Ishikawa (cell line): ENCODE data around the gene CAMKK1.

Source experiments
- CEBPB ChIP-seq: IDR thresholded peaks from 2 replicates; pipeline ENCODE4 v1.6.1; 2012
- EGR1 ChIP-seq: IDR thresholded peaks from 2 replicates; pipeline ENCODE4 v1.6.1; 2012
- EP300 ChIP-seq: IDR thresholded peaks from 2 replicates; pipeline ENCODE4 v1.6.1; 2012; ENCODE audit warnings: borderline replicate concordance
- FOXM1 ChIP-seq: IDR thresholded peaks from 2 replicates; pipeline ENCODE4 v1.6.1; 2012; ENCODE audit warnings: low read depth, borderline replicate concordance
- MAX ChIP-seq: IDR thresholded peaks from 2 replicates; pipeline ENCODE4 v1.6.1; 2012
- RAD21 ChIP-seq: IDR thresholded peaks from 2 replicates; pipeline ENCODE4 v1.6.1; 2012; ENCODE audit warnings: low read depth
- REST ChIP-seq: IDR thresholded peaks from 2 replicates; pipeline ENCODE4 v1.6.1; 2012; ENCODE audit warnings: low read depth, mild to moderate bottlenecking
- TAF1 ChIP-seq: IDR thresholded peaks from 2 replicates; pipeline ENCODE4 v1.6.1; 2012; ENCODE audit warnings: low read depth, mild to moderate bottlenecking
- TCF12 ChIP-seq: IDR thresholded peaks from 2 replicates; pipeline ENCODE4 v1.6.1; 2012; ENCODE audit warnings: low read depth
- TEAD4 ChIP-seq: IDR thresholded peaks from 2 replicates; pipeline ENCODE4 v1.6.1; 2012
- YY1 ChIP-seq: IDR thresholded peaks from 2 replicates; pipeline ENCODE4 v1.6.1; 2012; ENCODE audit warnings: low read depth

GRCh38 chr17:3896108-3896967, 3.5 kb upstream of the CAMKK1 start:
- TF ChIP-seq TEAD4 = no peak; the same call in 1 of the 2 replicates
- peak; percentile 47; the same call in 1 of the 2 replicates for TF ChIP-seq YY1
- TF ChIP-seq EP300 = peak; percentile 66
- TF ChIP-seq MAX = no peak
- no peak for TF ChIP-seq CEBPB
- no peak for TF ChIP-seq RAD21
- TF ChIP-seq TAF1 = no peak
- no peak for TF ChIP-seq REST
- TF ChIP-seq EGR1 = no peak
- no peak for TF ChIP-seq FOXM1
- TF ChIP-seq TCF12 = peak; percentile 71; the same call in 1 of the 2 replicates
